Measurements from ENCODE around the gene TMEM134. TPM values are rescaled to one million over a fixed set of nuclear protein-coding genes. Genes with fewer than 3 reads are reported as not detected.
"Not testable (repeated sequence)": the region's sequence is repeated elsewhere in the genome, so short reads cannot be mapped to it uniquely, and the experiment has no call there.

TMEM134 gene
- total RNA-seq, 2 donors from 2014 or later = 53.2 to 59.7 TPM

DNA sequence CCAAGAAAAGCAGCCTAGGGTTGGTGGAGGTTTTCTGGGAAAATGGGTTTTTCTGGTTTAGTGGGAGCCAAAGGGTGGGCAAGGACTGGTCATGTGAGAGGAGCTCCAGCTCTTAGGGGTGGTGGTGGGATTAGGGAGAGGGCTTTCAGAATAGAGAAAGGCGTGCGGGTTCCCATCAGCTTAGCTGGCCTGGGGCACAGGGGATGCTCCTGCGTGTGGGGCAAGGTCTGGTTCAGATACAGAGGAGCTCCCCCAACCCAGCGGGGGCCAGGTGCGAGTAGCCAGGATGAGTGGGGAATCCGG lies 644 bp downstream of the TMEM134 start:
- Mint-ChIP-seq H3K4me1 (ENCODE audit: low read depth) (peaks cover 50% of the 10 kb centered on the region), H3K4me3 (peak overlapping the region; percentile 94 to 95), H3K36me3 (ENCODE audit: insufficient read depth in 2 of 2) (no peaks in the 10 kb centered on the region), H3K27me3 (ENCODE audit: low read depth) (no peaks in the 10 kb centered on the region), H3K9me3 (no peaks in the 10 kb centered on the region), H3K27ac (peak overlapping the region; percentile 43)
- peak in 1 of 2 donors; percentile 40 for DNase-seq
- peak in 1 of 2 donors; percentile 1 for ATAC-seq (replicated peaks in 1 of 2)

DNA sequence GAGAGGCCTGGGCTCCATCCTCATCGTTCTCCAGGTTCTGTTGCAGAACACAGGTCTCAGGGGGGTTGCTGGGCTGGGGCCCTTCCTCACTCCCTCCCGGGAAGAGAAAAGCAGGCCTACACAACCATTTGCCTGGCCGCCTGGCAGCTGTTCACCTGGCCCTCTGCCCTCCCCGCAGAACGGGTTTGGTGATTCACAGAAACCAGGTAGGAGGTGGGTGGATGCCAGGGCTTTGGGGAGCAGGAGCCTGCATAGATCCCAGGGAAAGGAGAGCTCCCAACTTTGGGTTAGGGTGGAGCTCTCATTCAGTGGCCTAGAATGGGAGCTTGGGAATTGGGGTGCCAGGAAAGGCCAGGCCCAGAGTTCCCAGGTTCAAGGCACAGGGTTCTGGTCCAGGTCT lies 995 bp downstream of the TMEM134 start:
- H3K9me3 Mint-ChIP-seq = no peaks in the 10 kb centered on the region
- peaks cover 50% of the 10 kb centered on the region for H3K4me1 Mint-ChIP-seq (ENCODE audit: low read depth)
- H3K4me3 Mint-ChIP-seq = peak overlapping the region; percentile 94 to 95
- H3K36me3 Mint-ChIP-seq (ENCODE audit: insufficient read depth in 2 of 2) = no peaks in the 10 kb centered on the region
- DNase-seq = peak; percentile 41 to 45
- ATAC-seq (replicated peaks in 1 of 2) = no peak
- no peaks in the 10 kb centered on the region for H3K27me3 Mint-ChIP-seq (ENCODE audit: low read depth)
- peak overlapping the region; percentile 43 for H3K27ac Mint-ChIP-seq

DNA sequence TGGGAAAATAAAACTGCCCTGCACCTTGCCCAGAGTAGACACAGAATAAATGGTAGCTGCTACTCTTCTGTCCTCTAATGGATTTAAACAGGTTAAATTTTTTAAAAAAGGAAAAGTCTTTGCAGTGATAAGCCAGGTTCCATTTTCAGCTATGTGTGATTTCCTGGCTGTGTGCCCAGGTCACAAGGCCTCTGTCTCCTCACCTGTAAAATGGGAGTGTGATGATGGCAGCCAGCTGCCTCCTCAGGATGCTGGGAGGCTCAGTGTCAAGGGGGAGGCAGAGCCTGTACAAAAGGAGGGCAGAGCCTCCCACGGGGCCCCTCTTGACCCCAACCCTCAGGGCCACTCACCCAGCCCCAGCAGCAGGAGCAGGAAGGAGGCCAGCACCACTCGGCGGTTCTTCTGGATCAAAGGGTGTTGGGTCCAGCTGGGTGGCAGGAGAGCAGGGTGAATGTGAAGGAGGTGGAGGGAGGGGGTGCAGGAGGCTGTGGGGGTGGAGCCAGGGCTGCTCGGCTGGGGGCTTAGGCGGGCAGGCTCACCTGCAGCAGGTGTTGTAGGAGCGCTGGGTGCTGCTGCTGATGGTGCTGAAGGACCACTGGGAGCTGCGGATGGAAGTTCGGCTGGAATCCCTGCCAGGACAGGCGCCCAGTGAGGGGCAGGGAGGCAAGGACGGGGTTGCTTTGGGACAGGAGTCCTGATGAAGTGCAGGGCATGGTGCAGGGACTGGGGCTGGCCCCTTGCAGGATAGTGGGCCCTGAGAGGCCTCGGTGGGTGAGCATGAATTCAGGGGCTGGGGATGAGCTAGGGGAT lies 1.9 kb downstream of the TMEM134 start:
- no peaks in the 10 kb centered on the region for H3K9me3 Mint-ChIP-seq
- DNase-seq = no peak
- peak overlapping the region; percentile 94 to 95 for H3K4me3 Mint-ChIP-seq
- H3K27ac Mint-ChIP-seq = peak overlapping the region; percentile 27
- H3K4me1 Mint-ChIP-seq (ENCODE audit: low read depth) = peaks cover 50% of the 10 kb centered on the region
- ATAC-seq (replicated peaks in 1 of 2) = no peak
- H3K36me3 Mint-ChIP-seq (ENCODE audit: insufficient read depth in 2 of 2) = no peaks in the 10 kb centered on the region
- H3K27me3 Mint-ChIP-seq (ENCODE audit: low read depth) = no peaks in the 10 kb centered on the region

DNA sequence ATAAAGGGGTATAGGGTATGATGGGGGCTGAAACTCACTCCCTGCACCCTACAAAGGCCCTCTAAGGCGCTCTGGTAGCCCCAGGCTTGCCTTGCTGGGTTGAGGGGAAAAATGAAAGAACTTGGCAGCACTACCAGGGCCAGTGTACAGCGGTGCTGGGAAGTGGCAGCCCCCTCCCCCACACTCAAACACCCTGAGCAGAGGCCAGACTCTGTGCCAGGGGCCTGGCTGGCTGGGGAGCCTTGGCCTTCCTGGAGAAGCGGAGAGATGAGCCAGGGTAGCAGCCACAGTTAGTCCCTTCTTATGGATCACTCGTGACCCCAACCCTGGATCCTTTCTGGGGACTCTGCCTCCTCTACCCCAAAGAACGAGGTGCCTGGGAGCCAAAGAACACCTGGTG lies 2.7 kb downstream of the TMEM134 start:
- ATAC-seq (replicated peaks in 1 of 2) (no peak), DNase-seq (no peak)
- H3K27ac Mint-ChIP-seq = no peak overlapping the region
- H3K9me3 Mint-ChIP-seq = no peaks in the 10 kb centered on the region
- peaks cover 43% of the 10 kb centered on the region for H3K4me1 Mint-ChIP-seq (ENCODE audit: low read depth)
- no peaks in the 10 kb centered on the region for H3K27me3 Mint-ChIP-seq (ENCODE audit: low read depth)
- no peaks in the 10 kb centered on the region for H3K36me3 Mint-ChIP-seq (ENCODE audit: insufficient read depth in 2 of 2)
- H3K4me3 Mint-ChIP-seq = peak overlapping the region in 1 of 2 donors; percentile 94

DNA sequence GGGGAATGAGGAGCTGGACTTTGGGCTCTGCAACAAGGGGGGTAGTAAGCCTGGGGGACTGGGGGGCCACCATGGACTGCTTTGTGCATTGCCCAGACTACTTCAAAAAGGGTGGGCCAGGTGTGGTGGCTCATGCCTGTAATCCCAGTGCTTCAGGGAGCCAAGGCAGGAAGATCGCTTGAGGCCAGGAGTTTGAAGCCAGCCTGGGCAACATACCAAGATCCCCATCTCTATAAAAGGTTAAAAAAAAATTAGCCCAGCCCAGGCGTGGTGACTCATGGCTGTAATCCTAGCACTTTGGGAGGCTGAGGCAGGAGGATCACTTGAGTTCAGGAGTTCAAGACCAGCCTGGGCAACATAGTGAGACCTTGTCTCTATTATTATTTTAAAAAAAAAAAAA lies 3.5 kb downstream of the TMEM134 start:
- Mint-ChIP-seq H3K4me1 (ENCODE audit: low read depth) (peaks cover 42% of the 10 kb centered on the region), H3K27ac (peak overlapping the region; percentile 71), H3K4me3 (peak overlapping the region; percentile 87 to 95)
- not testable (repeated sequence) for ATAC-seq (replicated peaks in 1 of 2); H3K9me3 Mint-ChIP-seq; DNase-seq; H3K27me3 Mint-ChIP-seq (ENCODE audit: low read depth); H3K36me3 Mint-ChIP-seq (ENCODE audit: insufficient read depth in 2 of 2)

DNA sequence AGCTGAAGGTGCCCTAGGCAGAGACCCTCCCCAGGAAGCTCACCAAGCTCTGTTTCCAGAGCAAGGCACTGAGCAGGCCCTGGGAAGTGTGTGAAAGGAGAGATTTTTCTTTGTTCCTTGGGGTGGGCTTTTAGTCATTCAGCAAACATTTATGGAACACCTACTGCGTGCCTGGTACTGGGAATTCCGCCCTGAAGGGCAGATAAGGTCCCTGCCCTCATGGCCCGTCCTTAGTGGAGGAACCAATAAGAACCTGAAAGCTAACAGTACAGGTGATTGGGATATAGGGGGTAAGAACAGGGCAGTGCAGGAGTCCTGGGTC lies 3.9 kb downstream of the TMEM134 start:
- Mint-ChIP-seq H3K4me1 (ENCODE audit: low read depth) (peaks cover 41% of the 10 kb centered on the region), H3K27me3 (ENCODE audit: low read depth) (no peaks in the 10 kb centered on the region), H3K36me3 (ENCODE audit: insufficient read depth in 2 of 2) (no peaks in the 10 kb centered on the region), H3K9me3 (no peaks in the 10 kb centered on the region), H3K4me3 (peak overlapping the region; percentile 87 to 95), H3K27ac (peak overlapping the region; percentile 71)
- ATAC-seq (replicated peaks in 1 of 2) = no peak
- no peak for DNase-seq

DNA sequence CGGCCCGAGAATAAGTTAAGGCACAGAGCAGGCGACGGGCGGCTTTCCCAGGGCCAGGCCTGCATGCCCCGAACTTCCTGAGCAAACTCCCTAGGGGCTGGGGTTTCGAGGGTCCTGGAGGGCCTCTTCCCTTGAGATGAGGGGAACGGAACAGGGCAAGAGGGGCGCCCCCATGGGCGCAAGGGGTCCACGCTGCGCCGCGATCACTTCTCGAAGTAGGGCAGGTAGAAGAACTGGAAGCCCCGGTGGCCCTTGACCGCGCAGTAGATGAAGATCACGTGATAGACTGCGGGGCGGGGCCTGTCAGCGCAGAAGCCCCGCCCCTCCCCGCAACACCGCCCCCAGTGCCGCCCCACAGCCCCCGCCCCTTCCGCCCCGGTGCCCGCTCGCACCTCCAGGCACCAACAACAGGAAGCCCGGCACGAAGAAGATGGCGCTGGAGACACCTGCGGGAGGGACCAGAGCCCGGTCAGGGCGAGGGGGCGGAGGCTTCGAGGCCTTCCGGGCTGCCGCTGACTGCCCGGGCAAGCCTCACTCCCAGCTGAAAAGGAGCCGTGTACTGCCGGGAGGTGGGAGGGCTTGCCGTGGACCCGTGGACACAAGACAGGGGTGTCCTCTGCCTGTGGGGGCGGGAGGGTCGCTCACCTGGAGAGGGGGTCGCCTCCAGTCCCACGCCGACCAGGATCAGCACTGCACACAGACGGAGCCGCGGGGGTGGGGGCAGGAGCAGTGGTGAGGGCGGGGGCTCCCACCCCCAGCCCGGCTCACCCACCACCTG lies 4.5 kb downstream of the TMEM134 start:
- peak overlapping the region; percentile 87 to 95 for H3K4me3 Mint-ChIP-seq
- DNase-seq (peak; percentile 95 to 96), ATAC-seq (replicated peaks in 1 of 2) (peak; percentile 82)
- H3K36me3 Mint-ChIP-seq (ENCODE audit: insufficient read depth in 2 of 2) = no peaks in the 10 kb centered on the region
- H3K27ac Mint-ChIP-seq = peak overlapping the region; percentile 71
- H3K27me3 Mint-ChIP-seq (ENCODE audit: low read depth) = no peaks in the 10 kb centered on the region
- peaks cover 36% of the 10 kb centered on the region for H3K4me1 Mint-ChIP-seq (ENCODE audit: low read depth)
- H3K9me3 Mint-ChIP-seq = no peaks in the 10 kb centered on the region

DNA sequence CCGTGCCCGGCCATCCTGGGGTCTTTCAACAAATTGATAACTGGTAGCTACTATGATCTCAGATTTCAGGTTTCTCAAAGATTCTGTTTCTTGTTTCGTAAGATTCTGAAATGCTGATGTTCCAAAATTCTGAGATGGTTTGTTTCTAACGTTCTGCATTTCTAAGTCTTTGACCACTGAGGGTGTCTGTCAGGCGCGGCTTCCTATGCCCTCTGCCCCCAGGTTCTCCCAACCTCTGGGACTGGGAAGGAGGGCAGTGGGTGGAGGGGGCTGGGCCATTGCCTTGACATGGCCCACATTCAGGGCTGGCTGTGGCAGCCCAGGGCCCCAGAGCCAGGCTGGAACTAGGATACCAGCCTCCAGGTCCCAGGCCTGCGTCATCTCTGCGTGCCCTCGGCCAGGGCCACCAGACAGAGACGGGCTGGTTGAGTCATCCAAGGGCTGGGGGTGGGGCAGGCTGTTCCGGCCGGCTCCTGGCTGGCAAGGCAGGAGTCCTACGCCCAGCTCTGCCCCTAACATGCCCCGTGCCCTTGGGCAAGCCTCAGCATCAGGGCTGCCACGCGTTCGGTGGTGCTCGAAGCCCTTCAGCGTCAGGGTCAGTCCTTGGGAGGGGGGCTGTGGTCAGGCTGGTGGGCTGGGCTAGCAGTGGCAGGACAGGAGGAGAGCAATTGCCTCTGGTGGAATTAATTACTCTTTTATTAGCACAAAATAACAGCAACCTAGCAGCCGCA lies 5.2 kb downstream of the TMEM134 start:
- H3K4me1 Mint-ChIP-seq (ENCODE audit: low read depth) = peaks cover 36% of the 10 kb centered on the region
- no peaks in the 10 kb centered on the region for H3K27me3 Mint-ChIP-seq (ENCODE audit: low read depth)
- no peaks in the 10 kb centered on the region for H3K9me3 Mint-ChIP-seq
- ATAC-seq (replicated peaks in 1 of 2) = no peak
- peak overlapping the region; percentile 87 to 95 for H3K4me3 Mint-ChIP-seq
- DNase-seq = no peak
- H3K36me3 Mint-ChIP-seq (ENCODE audit: insufficient read depth in 2 of 2) = no peaks in the 10 kb centered on the region
- peak overlapping the region; percentile 60 for H3K27ac Mint-ChIP-seq

DNA sequence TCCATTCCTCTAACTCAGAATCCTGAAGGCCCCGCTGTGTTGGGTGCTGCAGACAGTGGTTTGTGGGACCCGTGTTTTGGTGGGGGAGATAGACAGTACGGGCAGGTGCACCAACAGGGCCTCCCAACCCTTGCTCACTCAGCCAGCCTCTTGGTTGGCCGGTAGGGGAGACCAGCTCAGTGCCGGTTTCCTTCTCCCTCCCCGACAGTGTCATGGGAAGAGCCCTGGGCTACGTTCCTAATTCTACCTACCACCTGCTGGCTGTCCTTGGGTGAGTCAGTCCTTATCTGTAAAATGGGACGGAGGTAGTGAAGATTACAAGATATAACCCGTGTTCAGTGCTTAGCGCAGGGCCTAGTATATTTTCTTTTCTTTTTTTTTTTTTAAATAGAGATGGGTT lies 5.9 kb downstream of the TMEM134 start:
- ATAC-seq (replicated peaks in 1 of 2) (no peak), DNase-seq (no peak)
- Mint-ChIP-seq H3K4me3 (no peak overlapping the region), H3K9me3 (no peaks in the 10 kb centered on the region), H3K27me3 (ENCODE audit: low read depth) (no peaks in the 10 kb centered on the region), H3K36me3 (ENCODE audit: insufficient read depth in 2 of 2) (no peaks in the 10 kb centered on the region), H3K27ac (no peak overlapping the region), H3K4me1 (ENCODE audit: low read depth) (peaks cover 33% of the 10 kb centered on the region)

DNA sequence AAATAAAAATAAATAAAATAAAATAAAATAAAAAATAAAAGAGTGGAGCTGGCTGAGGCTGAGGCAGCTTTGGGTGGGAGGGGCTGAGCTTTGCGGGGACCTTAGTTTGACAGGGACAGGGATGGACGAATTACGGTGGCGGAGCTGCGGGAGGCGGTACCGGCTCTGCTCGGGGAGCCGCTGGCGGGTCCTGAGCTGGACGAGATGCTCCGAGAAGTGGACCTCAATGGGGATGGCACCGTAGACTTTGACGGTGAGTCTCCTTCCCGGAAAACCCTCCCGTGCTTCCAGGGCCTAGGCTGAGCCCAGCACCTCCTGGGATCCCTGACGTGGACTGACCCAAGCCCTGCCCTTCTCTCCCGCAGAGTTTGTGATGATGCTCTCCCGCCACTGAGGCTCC lies 10.8 kb downstream of the TMEM134 start:
- Mint-ChIP-seq H3K27me3 (ENCODE audit: low read depth) (no peaks in the 10 kb centered on the region), H3K4me1 (ENCODE audit: low read depth) (no peaks in the 10 kb centered on the region), H3K4me3 (no peak overlapping the region), H3K9me3 (no peaks in the 10 kb centered on the region), H3K27ac (no peak overlapping the region), H3K36me3 (ENCODE audit: insufficient read depth in 2 of 2) (no peaks in the 10 kb centered on the region)
- no peak for DNase-seq
- no peak for ATAC-seq (replicated peaks in 1 of 2)

DNA sequence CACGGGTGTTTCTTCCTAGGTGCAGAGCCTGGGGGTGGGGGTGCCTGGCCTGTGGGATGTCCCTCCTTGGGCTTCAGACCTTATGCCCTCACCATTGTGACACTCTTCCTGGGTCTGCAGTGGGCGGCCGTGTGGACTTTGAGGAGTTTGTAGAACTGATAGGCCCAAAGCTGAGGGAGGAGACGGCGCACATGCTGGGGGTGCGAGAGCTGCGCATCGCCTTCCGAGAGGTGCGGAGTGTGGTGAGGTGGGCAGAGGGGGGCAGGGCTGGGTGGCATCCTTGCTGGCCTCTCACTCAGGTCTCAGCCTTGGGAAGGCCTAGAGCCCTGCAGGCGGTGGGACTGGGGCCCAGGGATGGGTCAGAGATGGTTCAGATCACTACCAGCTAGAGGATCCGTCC lies 11.6 kb downstream of the TMEM134 start:
- H3K36me3 Mint-ChIP-seq (ENCODE audit: insufficient read depth in 2 of 2) = no peaks in the 10 kb centered on the region
- ATAC-seq (replicated peaks in 1 of 2) = no peak
- no peaks in the 10 kb centered on the region for H3K9me3 Mint-ChIP-seq

DNA sequence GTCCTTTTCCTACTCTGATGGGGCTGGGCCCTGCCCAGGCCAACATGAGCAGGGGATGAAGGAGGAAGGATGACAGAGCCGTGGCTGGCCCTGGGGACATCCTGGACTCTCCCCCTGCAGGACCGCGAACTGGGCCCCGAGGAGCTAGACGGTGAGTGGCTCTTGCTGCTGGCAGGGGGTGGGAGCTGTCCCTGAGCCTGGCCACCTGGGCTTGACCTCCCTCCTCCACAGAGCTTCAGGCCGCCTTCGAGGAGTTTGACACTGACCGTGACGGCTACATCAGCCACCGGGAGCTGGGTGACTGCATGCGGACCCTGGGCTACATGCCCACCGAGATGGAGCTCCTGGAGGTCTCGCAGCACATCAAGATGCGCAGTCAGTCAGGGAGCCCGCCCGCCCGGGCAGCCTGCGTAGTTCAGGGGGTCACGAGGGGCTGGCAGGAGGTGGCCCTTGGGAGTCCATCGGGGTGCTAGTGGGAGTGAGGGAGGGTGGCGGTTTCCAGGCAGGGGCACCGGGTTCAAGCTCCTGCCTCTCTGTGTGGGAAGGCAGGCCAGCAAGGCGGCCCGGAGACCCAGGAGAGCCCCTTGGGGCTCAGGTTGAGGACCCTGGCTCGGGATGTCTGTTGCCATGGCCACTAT lies 12.9 kb downstream of the TMEM134 start:
- Mint-ChIP-seq H3K9me3 (no peaks in the 10 kb centered on the region), H3K27me3 (ENCODE audit: low read depth) (no peaks in the 10 kb centered on the region), H3K36me3 (ENCODE audit: insufficient read depth in 2 of 2) (no peaks in the 10 kb centered on the region), H3K4me1 (ENCODE audit: low read depth) (no peaks in the 10 kb centered on the region), H3K27ac (no peak overlapping the region), H3K4me3 (no peak overlapping the region)
- DNase-seq (no peak), ATAC-seq (replicated peaks in 1 of 2) (no peak)

More for the DNA sequence above, 11.6 kb downstream of the TMEM134 start:
- Mint-ChIP-seq H3K27me3 (ENCODE audit: low read depth) (no peaks in the 10 kb centered on the region), H3K4me3 (no peak overlapping the region), H3K4me1 (ENCODE audit: low read depth) (no peaks in the 10 kb centered on the region), H3K27ac (no peak overlapping the region)
- no peak for DNase-seq

DNA sequence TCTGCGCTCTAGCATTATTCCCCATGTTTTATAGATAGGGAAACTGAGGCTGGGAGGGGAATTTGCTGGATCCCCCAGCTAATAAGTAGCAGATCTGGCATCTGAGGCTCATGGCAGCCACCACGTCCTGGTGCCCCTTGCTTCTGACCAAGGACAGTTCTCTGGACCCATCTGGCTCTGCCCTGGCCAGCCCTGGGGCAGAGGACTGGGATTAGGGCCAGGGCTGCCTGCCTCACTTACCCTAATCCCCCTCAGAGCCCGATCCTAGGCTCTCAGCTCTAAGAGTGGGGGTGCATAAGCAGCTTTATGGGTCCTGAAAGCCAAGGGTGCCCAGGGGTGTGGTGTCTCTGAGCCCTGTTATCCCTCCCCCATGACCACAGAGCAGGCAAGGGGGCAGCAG lies 14.0 kb downstream of the TMEM134 start, which contains the start of gene CABP4:
Gene CABP4 (plus strand): TSS at position 301 of the 400 bp plus-strand sequence. CDS start 70 bp downstream, at position 371.
- H3K27ac Mint-ChIP-seq = no peak within 1 kb of the TSS
- peaks cover 2% of the 10 kb centered on the region for H3K4me1 Mint-ChIP-seq (ENCODE audit: low read depth)
- no peaks in the 10 kb centered on the region for H3K9me3 Mint-ChIP-seq
- no peak for ATAC-seq (replicated peaks in 1 of 2)
- no peak within 1 kb of the TSS for H3K4me3 Mint-ChIP-seq
- H3K36me3 Mint-ChIP-seq (ENCODE audit: insufficient read depth in 2 of 2) = no peaks in the 10 kb centered on the region
- DNase-seq = no peak
- H3K27me3 Mint-ChIP-seq (ENCODE audit: low read depth) = no peaks in the 10 kb centered on the region
